Bone marrow (tissue), 2 donors: Measurements from ENCODE around the gene QKI.

Source experiments
- DNase-seq, 2 donors: peaks; one replicate each; lab custom pipeline; 2025; lab: John Stamatoyannopoulos, UW

QKI gene

GRCh38 chr6:163487606-163488005 is 73.1 kb downstream of the QKI start:
- DNase-seq, result no peak

- DNase-seq, result no peak
Observed at GRCh38 chr6:163489584-163489983, 75.1 kb downstream of the QKI start.

GRCh38 chr6:163490826-163491577 is 76.5 kb downstream of the QKI start:
- no peak for DNase-seq

GRCh38 chr6:163491737-163492300 is 77.3 kb downstream of the QKI start:
- no peak for DNase-seq

- no peak for DNase-seq
Observed at GRCh38 chr6:163494279-163494727, 79.8 kb downstream of the QKI start.

GRCh38 chr6:163496205-163496604 is 81.7 kb downstream of the QKI start:
- no peak for DNase-seq

- no peak for DNase-seq
Observed at GRCh38 chr6:163500105-163500504, 85.6 kb downstream of the QKI start.

GRCh38 chr6:163501026-163501425 is 86.5 kb downstream of the QKI start:
- DNase-seq, result no peak

- no peak for DNase-seq
Observed at GRCh38 chr6:163501439-163501838, 86.9 kb downstream of the QKI start.

GRCh38 chr6:163504984-163505640 is 90.6 kb downstream of the QKI start:
- DNase-seq, result no peak

GRCh38 chr6:163507965-163508364 is 93.4 kb downstream of the QKI start:
- DNase-seq, result no peak

- no peak for DNase-seq
Observed at GRCh38 chr6:163513003-163513402, 98.5 kb downstream of the QKI start.

GRCh38 chr6:163513570-163514166 is 99.2 kb downstream of the QKI start:
- DNase-seq, result no peak

GRCh38 chr6:163516908-163517307 is 102.4 kb downstream of the QKI start:
- no peak for DNase-seq

- no peak for DNase-seq
Observed at GRCh38 chr6:163520956-163521355, 106.4 kb downstream of the QKI start.

GRCh38 chr6:163522033-163522432 is 107.5 kb downstream of the QKI start:
- DNase-seq, result no peak

GRCh38 chr6:163525926-163526325 is 111.4 kb downstream of the QKI start:
- DNase-seq, result no peak

- no peak for DNase-seq
Observed at GRCh38 chr6:163526346-163526745, 111.8 kb downstream of the QKI start.

- DNase-seq, result no peak
Observed at GRCh38 chr6:163527291-163527690, 112.8 kb downstream of the QKI start.

GRCh38 chr6:163529605-163530004 is 115.1 kb downstream of the QKI start:
- DNase-seq, result no peak

- DNase-seq, result no peak
Observed at GRCh38 chr6:163530406-163530805, 115.9 kb downstream of the QKI start.

- no peak for DNase-seq
Observed at GRCh38 chr6:163531122-163531521, 116.6 kb downstream of the QKI start.

- DNase-seq, result no peak
Observed at GRCh38 chr6:163532526-163533078, 118.1 kb downstream of the QKI start.
